K562 (cell line): ENCODE results near the gene NMRK1. TPM values are rescaled to one million over a fixed set of nuclear protein-coding genes. Genes with fewer than 3 reads are reported as not detected.

Experiments
- BHLHE40 ChIP-seq: IDR thresholded peaks from 2 replicates; pipeline ENCODE4 v1.6.1; 2011; ENCODE audit warnings: low read length, improper control_type of control experiment
- CBX5 ChIP-seq: IDR thresholded peaks from 2 replicates; pipeline ENCODE4 v1.6.1; 2014; ENCODE audit warnings: low read depth, borderline replicate concordance
- CHD4 ChIP-seq: fragments of 200-600 bp; sonication (generic); IDR thresholded peaks from 3 replicates; pipeline ENCODE4 v1.6.1; 2012; ENCODE audit warnings: low read depth, mild to moderate bottlenecking, mixed read lengths, low read length, inconsistent platforms; ENCODE audit not compliant: insufficient read depth, insufficient replicate concordance, poor library complexity, severe bottlenecking
- DPF2 ChIP-seq: fragments of 450-650 bp; IDR thresholded peaks from 2 replicates; pipeline ENCODE4 v1.6.1; 2016
- HBP1 ChIP-seq: fragments of 450-650 bp; formaldehyde crosslinking; IDR thresholded peaks from 2 replicates; pipeline ENCODE4 v1.4.0; 2022; ENCODE audit warnings: missing genetic modification characterization
- HNRNPL ChIP-seq: fragments of 200-400 bp; formaldehyde crosslinking; IDR thresholded peaks from 2 replicates; pipeline ENCODE4 v1.6.1; 2017; ENCODE audit warnings: low read depth, mild to moderate bottlenecking, low read length
- MTF1 ChIP-seq: fragments of 250-450 bp; sonication (Bioruptor Pico); IDR thresholded peaks from 2 replicates; pipeline ENCODE4 v1.9.0; 2021; ENCODE audit warnings: moderate library complexity, mild to moderate bottlenecking, inconsistent platforms, borderline replicate concordance
- NUFIP1 ChIP-seq: fragments of 450-650 bp; IDR thresholded peaks from 2 replicates; pipeline ENCODE4 v1.6.1; 2018; ENCODE audit not compliant: partially characterized antibody
- POLR2A ChIP-seq: fragments of 450-650 bp; conservative IDR thresholded peaks from 2 replicates; pipeline ENCODE4 v1.6.1; 2016
- SREBF1 ChIP-seq: fragments of 150-350 bp; IDR thresholded peaks from 2 replicates; pipeline ENCODE4 v1.6.1; 2014; ENCODE audit warnings: antibody characterized with exemption, low read depth, low read length, borderline replicate concordance
- TCF7L2 ChIP-seq: fragments of 150-350 bp; IDR thresholded peaks from 2 replicates; pipeline ENCODE4 v1.6.1; 2016; ENCODE audit warnings: low read depth, mild to moderate bottlenecking, low read length, moderate library complexity
- WHSC1 ChIP-seq: IDR thresholded peaks from one replicate; pipeline ENCODE4 v1.6.1; 2012; ENCODE audit warnings: low read length, control low read depth, inconsistent platforms
- ZEB2 ChIP-seq: fragments of 450-650 bp; IDR thresholded peaks from 2 replicates; pipeline ENCODE4 v1.6.1; 2016
- ZFP36 ChIP-seq: fragments of 150-350 bp; IDR thresholded peaks from 2 replicates; pipeline ENCODE4 v1.6.1; 2018; ENCODE audit warnings: low read length, low read depth; ENCODE audit not compliant: partially characterized antibody
- ZNF133 ChIP-seq: fragments of 250-450 bp; sonication (Bioruptor Pico); IDR thresholded peaks from 2 replicates; pipeline ENCODE4 v1.4.0; 2020; ENCODE audit warnings: mild to moderate bottlenecking
- ZNF551 ChIP-seq: fragments of 250-450 bp; sonication (Bioruptor Pico); IDR thresholded peaks from 2 replicates; pipeline ENCODE4 v1.5.0; 2021; ENCODE audit warnings: mild to moderate bottlenecking, moderate library complexity
- ZNF57 ChIP-seq: fragments of 450-650 bp; formaldehyde crosslinking; IDR thresholded peaks from 2 replicates; pipeline ENCODE4 v1.4.0; 2020; ENCODE audit warnings: mild to moderate bottlenecking, moderate library complexity
- polyA plus RNA-seq, 8 experiments: library from polyadenylated mRNA; depleted of rRNA in 4 of 8; stranded (reverse) in 5 of 8; unstranded in 3 of 8; fragments of >200 nt; fragmentation: Nextera tagmentation in 2 of 8; fragmentation: Illumina TruSeq in 1 of 8; extraction: Ambion mirVana in 2 of 8; extraction: Trizol in 1 of 8; gene quantifications; 2 replicates each; pipeline versions ENCODE4 v1.2.1 to v1.2.3, GENCODE V29; 2011 to 2014; ENCODE audit warnings: inconsistent platforms in 1 of 8, missing spikeins in 1 of 8
- total RNA-seq, 7 experiments: library from RNA; depleted of rRNA in 6 of 7; stranded (reverse); fragments of >200 nt in 6 of 7; fragmentation: Illumina TruSeq in 2 of 7; extraction: Trizol in 2 of 7; gene quantifications; 2 replicates each; pipeline versions ENCODE4 v1.2.1 to v1.2.3, GENCODE V29; 2011 to 2021; ENCODE audit warnings: low replicate concordance in 1 of 7

NMRK1 gene
- total and polyA plus RNA-seq, 9 of the 15 experiments (the other 6 are each of a cell fraction or from before 2014, with no cell fraction given): 1.1 to 3.5 (median 1.7) TPM

GRCh38 chr9:75027187-75028107 is 60.5 kb downstream of the NMRK1 start (continued):
- TF ChIP-seq CHD4 (no peak), ZNF133 (CRISPR knock-in tag) (no peak), NUFIP1 (no peak), HNRNPL (no peak), DPF2 (no peak), POLR2A (0 out of 2 replicates have a peak, but pooled peaks have one; percentile 9), SREBF1 (no peak), HBP1 (CRISPR knock-in tag) (no peak), ZFP36 (no peak), ZNF551 (CRISPR knock-in tag) (no peak), ZEB2 (no peak), TCF7L2 (no peak), ZNF57 (CRISPR knock-in tag) (no peak), WHSC1 (no peak), MTF1 (CRISPR knock-in tag) (no peak), BHLHE40 (peak; percentile 76), CBX5 (no peak)
